NCI-H345 (cell line): ENCODE measurements around the gene MAPK8IP3.

ENCODE experiments used
- DNase-seq: peaks from one replicate; lab custom pipeline; 2025; lab: John Stamatoyannopoulos, UW

The MAPK8IP3 gene

GRCh38 chr16:1740234-1740633 lies 34.2 kb downstream of the MAPK8IP3 start:
- no peak for DNase-seq

GRCh38 chr16:1740781-1741490 lies 34.9 kb downstream of the MAPK8IP3 start:
- DNase-seq, result no peak

GRCh38 chr16:1741553-1742165 lies 35.7 kb downstream of the MAPK8IP3 start:
- no peak for DNase-seq

- DNase-seq, result no peak
These were observed 37.7 kb downstream of the MAPK8IP3 start for GRCh38 chr16:1743376-1744337.

GRCh38 chr16:1744338-1744840 lies 38.4 kb downstream of the MAPK8IP3 start:
- no peak for DNase-seq

GRCh38 chr16:1745181-1745899 lies 39.3 kb downstream of the MAPK8IP3 start:
- no peak for DNase-seq

GRCh38 chr16:1745900-1746692 lies 40.1 kb downstream of the MAPK8IP3 start:
- no peak for DNase-seq

GRCh38 chr16:1746693-1747195 lies 40.7 kb downstream of the MAPK8IP3 start:
- DNase-seq, result no peak

GRCh38 chr16:1747934-1748333 lies 41.9 kb downstream of the MAPK8IP3 start:
- no peak for DNase-seq

GRCh38 chr16:1749152-1750117 lies 43.4 kb downstream of the MAPK8IP3 start:
- DNase-seq, result no peak

- DNase-seq, result no peak
These were observed 46.0 kb downstream of the MAPK8IP3 start for GRCh38 chr16:1751946-1752345.

- no peak for DNase-seq
These were observed 46.9 kb downstream of the MAPK8IP3 start for GRCh38 chr16:1752853-1753252.

GRCh38 chr16:1754204-1754603 lies 48.2 kb downstream of the MAPK8IP3 start:
- DNase-seq, result no peak

GRCh38 chr16:1757714-1758461 lies 51.9 kb downstream of the MAPK8IP3 start:
- no peak for DNase-seq

- DNase-seq, result no peak
These were observed 52.9 kb downstream of the MAPK8IP3 start for GRCh38 chr16:1758923-1759322.

GRCh38 chr16:1759511-1759910 lies 53.5 kb downstream of the MAPK8IP3 start:
- no peak for DNase-seq

- DNase-seq, result no peak
These were observed 54.9 kb downstream of the MAPK8IP3 start for GRCh38 chr16:1760911-1761310.

- DNase-seq, result no peak
These were observed 55.8 kb downstream of the MAPK8IP3 start for GRCh38 chr16:1761751-1762150.
